GM12878 (cell line): ENCODE data around the gene PGAM1. TPM values are rescaled to one million over a fixed set of nuclear protein-coding genes. Genes with fewer than 3 reads are reported as not detected.
A peak's percentile ranks its signal among the peaks of the same experiment; 100 is the strongest.

Experiments used
- ATF7 ChIP-seq: fragments of 450-650 bp; IDR thresholded peaks from 2 replicates; pipeline ENCODE4 v1.6.1; 2016; ENCODE audit warnings: low read depth, mild to moderate bottlenecking
- BACH1 ChIP-seq: fragments of 450-650 bp; IDR thresholded peaks from 2 replicates; pipeline ENCODE4 v1.6.1; 2017; ENCODE audit warnings: mild to moderate bottlenecking, borderline replicate concordance
- CBFB ChIP-seq: IDR thresholded peaks from 2 replicates; pipeline ENCODE4 v1.6.1; 2016; ENCODE audit warnings: antibody characterized with exemption, low read depth
- CHD1 ChIP-seq: IDR thresholded peaks from 2 replicates; pipeline ENCODE4 v1.6.1; 2012; ENCODE audit warnings: low read depth, low read length, improper control_type of control experiment
- DPF2 ChIP-seq: fragments of 450-650 bp; IDR thresholded peaks from 2 replicates; pipeline ENCODE4 v1.6.1; 2017; ENCODE audit warnings: mild to moderate bottlenecking
- EGR1 ChIP-seq, 2 experiments: IDR thresholded peaks; 1 replicate in 1 of 2; 2 replicates in 1 of 2; pipeline ENCODE4 v1.6.1; 2011 to 2012; ENCODE audit warnings: low read depth in 2 of 2, low read length in 2 of 2, borderline replicate concordance in 1 of 2, mild to moderate bottlenecking in 1 of 2, moderate library complexity in 1 of 2
- EP300 ChIP-seq, 2 experiments: fragments of 150-350 bp in 1 of 2; IDR thresholded peaks; 2 replicates each; pipeline ENCODE4 v1.6.1; 2011 to 2012; ENCODE audit warnings: low read depth in 2 of 2, low read length in 2 of 2, borderline replicate concordance in 1 of 2, improper control_type of control experiment in 1 of 2, inconsistent platforms in 1 of 2; ENCODE audit not compliant: control insufficient read depth in 1 of 2
- EZH2 ChIP-seq: IDR thresholded peaks from 2 replicates; pipeline ENCODE4 v1.6.1; 2012; ENCODE audit warnings: low read depth, mild to moderate bottlenecking, control low read depth, inconsistent platforms, low read length, borderline replicate concordance; ENCODE audit not compliant: control insufficient read depth
- HDAC6 ChIP-seq: fragments of 200-600 bp; sonication (generic); IDR thresholded peaks from one replicate; pipeline ENCODE4 v1.8.0; 2017; ENCODE audit warnings: antibody characterized with exemption; ENCODE audit not compliant: unreplicated experiment
- HDGF ChIP-seq: fragments of 450-650 bp; IDR thresholded peaks from 2 replicates; pipeline ENCODE4 v1.6.1; 2016; ENCODE audit warnings: antibody characterized with exemption
- KDM1A ChIP-seq: fragments of 200-600 bp; sonication (generic); IDR thresholded peaks from 2 replicates; pipeline ENCODE4 v1.6.1; 2016; ENCODE audit warnings: borderline replicate concordance
- MEF2B ChIP-seq: fragments of 450-650 bp; IDR thresholded peaks from 2 replicates; pipeline ENCODE4 v1.6.1; 2018; ENCODE audit warnings: mild to moderate bottlenecking, moderate library complexity; ENCODE audit not compliant: partially characterized antibody, poor library complexity, severe bottlenecking
- PML ChIP-seq: IDR thresholded peaks from 2 replicates; pipeline ENCODE4 v1.6.1; 2012; ENCODE audit warnings: low read length, inconsistent platforms
- RAD21 ChIP-seq: IDR thresholded peaks from 2 replicates; pipeline ENCODE4 v1.6.1; 2011; ENCODE audit warnings: mild to moderate bottlenecking, low read depth, low read length, moderate library complexity; ENCODE audit not compliant: insufficient read depth
- RBBP5 ChIP-seq: fragments of 200-600 bp; sonication (generic); conservative IDR thresholded peaks from 2 replicates; pipeline ENCODE4 v1.6.1; 2016
- RELA ChIP-seq: fragments of 450-650 bp; IDR thresholded peaks from 2 replicates; pipeline ENCODE4 v1.8.0; 2014; ENCODE audit warnings: borderline replicate concordance; ENCODE audit not compliant: partially characterized antibody
- RFX5 ChIP-seq: IDR thresholded peaks from 2 replicates; pipeline ENCODE4 v1.6.1; 2011; ENCODE audit warnings: low read depth, low read length, improper control_type of control experiment
- SREBF1 ChIP-seq: IDR thresholded peaks from 2 replicates; pipeline ENCODE4 v1.6.1; 2012; ENCODE audit warnings: mild to moderate bottlenecking, low read length
- YY1 ChIP-seq: IDR thresholded peaks from 2 replicates; pipeline ENCODE4 v1.6.1; 2011; ENCODE audit warnings: low read depth, mild to moderate bottlenecking, low read length
- ZBED1 ChIP-seq: IDR thresholded peaks from 2 replicates; pipeline ENCODE4 v1.6.1; 2016; ENCODE audit warnings: borderline replicate concordance
- ZNF24 ChIP-seq: fragments of 450-650 bp; IDR thresholded peaks from 2 replicates; pipeline ENCODE4 v1.6.1; 2017; ENCODE audit warnings: antibody characterized with exemption, mild to moderate bottlenecking
- ZNF384 ChIP-seq: IDR thresholded peaks from 2 replicates; pipeline ENCODE4 v1.6.1; 2012; ENCODE audit warnings: low read depth, mild to moderate bottlenecking, low read length, improper control_type of control experiment, borderline replicate concordance
- ZSCAN29 ChIP-seq: fragments of 450-650 bp; IDR thresholded peaks from 2 replicates; pipeline ENCODE4 v1.6.1; 2017; ENCODE audit warnings: mild to moderate bottlenecking, moderate library complexity
- polyA plus RNA-seq, 11 experiments: library from polyadenylated mRNA; depleted of rRNA in 4 of 11; unstranded in 6 of 11; stranded (reverse) in 5 of 11; fragments of >200 nt; fragmentation: Nextera tagmentation in 4 of 11; fragmentation: Illumina TruSeq in 1 of 11; extraction: Ambion mirVana in 4 of 11; extraction: Trizol in 1 of 11; gene quantifications; 1 replicate in 1 of 11; 2 replicates in 10 of 11; pipeline versions ENCODE4 v1.2.1 to v1.2.3, GENCODE V29; 2011 to 2016; ENCODE audit warnings: inconsistent platforms in 2 of 11, missing spikeins in 2 of 11, low read depth in 1 of 11
- total RNA-seq, 4 experiments: library from RNA; depleted of rRNA in 3 of 4; stranded (reverse); fragments of >200 nt in 3 of 4; fragmentation: Illumina TruSeq in 1 of 4; extraction: Trizol in 1 of 4; gene quantifications; 2 replicates each; pipeline versions ENCODE4 v1.2.1 to v1.2.3, GENCODE V29; 2013 to 2021
- TF ChIP-seq, protein P1 (sequence below): IDR thresholded peaks from 2 replicates; pipeline ENCODE4 v1.6.1; 2011; ENCODE audit warnings: mild to moderate bottlenecking, low read depth, low read length, moderate library complexity; ENCODE audit not compliant: insufficient replicate concordance
- TF ChIP-seq, protein P2 (sequence below): fragments of 450-650 bp; IDR thresholded peaks from 2 replicates; pipeline ENCODE4 v1.6.1; 2017; ENCODE audit warnings: mild to moderate bottlenecking, low read depth, inconsistent platforms; ENCODE audit not compliant: poor library complexity, severe bottlenecking
- TF ChIP-seq, protein P3 (sequence below): IDR thresholded peaks from 2 replicates; pipeline ENCODE4 v1.6.1; 2011; ENCODE audit warnings: borderline replicate concordance, low read depth, mild to moderate bottlenecking, moderate library complexity, mixed read lengths, low read length; ENCODE audit not compliant: insufficient read depth; ENCODE audit errors: extremely low read length

Gene PGAM1
- total and polyA plus RNA-seq, 10 of the 15 experiments (the other 5 are each of a cell fraction or from before 2014, with no cell fraction given): 115 to 1,362 (median 744) TPM

- TF ChIP-seq SREBF1 (no peak; the same call in none of the 2 replicates), YY1 (peak; percentile 85), RBBP5 (no peak), EZH2 (no peak), BACH1 (peak; percentile 71; the same call in 1 of the 2 replicates), KDM1A (no peak), ZNF24 (no peak), ZBED1 (no peak), ZSCAN29 (no peak), RFX5 (no peak), ZNF384 (no peak), HDGF (peak; percentile 86), RELA (peak; percentile 52), RAD21 (0 out of 2 replicates have a peak, but pooled peaks have one; percentile 1), CHD1 (no peak), MEF2B (no peak), CBFB (no peak), ATF7 (no peak), DPF2 (peak; percentile 63; the same call in 1 of the 2 replicates), EP300 (IDR thresholded peaks at IDR 0.05; ENCODE audit: borderline replicate concordance in 1 of 2, control insufficient read depth in 1 of 2, low read depth in 2 of 2, low read length in 2 of 2) (no peak), HDAC6 (no peak), PML (no peak), EGR1 (IDR thresholded peaks at IDR 0.05; ENCODE audit: borderline replicate concordance in 1 of 2, low read depth in 2 of 2, low read length in 2 of 2) (peak in 1 of 2 experiments; percentile 46; a peak in 1 of 3 replicates)
- TF ChIP-seq, protein P1, sequence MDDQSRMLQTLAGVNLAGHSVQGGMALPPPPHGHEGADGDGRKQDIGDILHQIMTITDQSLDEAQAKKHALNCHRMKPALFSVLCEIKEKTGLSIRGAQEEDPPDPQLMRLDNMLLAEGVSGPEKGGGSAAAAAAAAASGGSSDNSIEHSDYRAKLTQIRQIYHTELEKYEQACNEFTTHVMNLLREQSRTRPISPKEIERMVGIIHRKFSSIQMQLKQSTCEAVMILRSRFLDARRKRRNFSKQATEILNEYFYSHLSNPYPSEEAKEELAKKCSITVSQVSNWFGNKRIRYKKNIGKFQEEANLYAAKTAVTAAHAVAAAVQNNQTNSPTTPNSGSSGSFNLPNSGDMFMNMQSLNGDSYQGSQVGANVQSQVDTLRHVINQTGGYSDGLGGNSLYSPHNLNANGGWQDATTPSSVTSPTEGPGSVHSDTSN: no peak
- TF ChIP-seq, protein P2, sequence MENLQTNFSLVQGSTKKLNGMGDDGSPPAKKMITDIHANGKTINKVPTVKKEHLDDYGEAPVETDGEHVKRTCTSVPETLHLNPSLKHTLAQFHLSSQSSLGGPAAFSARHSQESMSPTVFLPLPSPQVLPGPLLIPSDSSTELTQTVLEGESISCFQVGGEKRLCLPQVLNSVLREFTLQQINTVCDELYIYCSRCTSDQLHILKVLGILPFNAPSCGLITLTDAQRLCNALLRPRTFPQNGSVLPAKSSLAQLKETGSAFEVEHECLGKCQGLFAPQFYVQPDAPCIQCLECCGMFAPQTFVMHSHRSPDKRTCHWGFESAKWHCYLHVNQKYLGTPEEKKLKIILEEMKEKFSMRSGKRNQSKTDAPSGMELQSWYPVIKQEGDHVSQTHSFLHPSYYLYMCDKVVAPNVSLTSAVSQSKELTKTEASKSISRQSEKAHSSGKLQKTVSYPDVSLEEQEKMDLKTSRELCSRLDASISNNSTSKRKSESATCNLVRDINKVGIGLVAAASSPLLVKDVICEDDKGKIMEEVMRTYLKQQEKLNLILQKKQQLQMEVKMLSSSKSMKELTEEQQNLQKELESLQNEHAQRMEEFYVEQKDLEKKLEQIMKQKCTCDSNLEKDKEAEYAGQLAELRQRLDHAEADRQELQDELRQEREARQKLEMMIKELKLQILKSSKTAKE: no peak
- TF ChIP-seq, protein P3, sequence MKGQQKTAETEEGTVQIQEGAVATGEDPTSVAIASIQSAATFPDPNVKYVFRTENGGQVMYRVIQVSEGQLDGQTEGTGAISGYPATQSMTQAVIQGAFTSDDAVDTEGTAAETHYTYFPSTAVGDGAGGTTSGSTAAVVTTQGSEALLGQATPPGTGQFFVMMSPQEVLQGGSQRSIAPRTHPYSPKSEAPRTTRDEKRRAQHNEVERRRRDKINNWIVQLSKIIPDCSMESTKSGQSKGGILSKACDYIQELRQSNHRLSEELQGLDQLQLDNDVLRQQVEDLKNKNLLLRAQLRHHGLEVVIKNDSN: no peak
Measured at GRCh38 chr10:97425964-97426775, at the start of gene PGAM1 (continued).
